ENCODE results near the gene SULT2B1.

DNA sequence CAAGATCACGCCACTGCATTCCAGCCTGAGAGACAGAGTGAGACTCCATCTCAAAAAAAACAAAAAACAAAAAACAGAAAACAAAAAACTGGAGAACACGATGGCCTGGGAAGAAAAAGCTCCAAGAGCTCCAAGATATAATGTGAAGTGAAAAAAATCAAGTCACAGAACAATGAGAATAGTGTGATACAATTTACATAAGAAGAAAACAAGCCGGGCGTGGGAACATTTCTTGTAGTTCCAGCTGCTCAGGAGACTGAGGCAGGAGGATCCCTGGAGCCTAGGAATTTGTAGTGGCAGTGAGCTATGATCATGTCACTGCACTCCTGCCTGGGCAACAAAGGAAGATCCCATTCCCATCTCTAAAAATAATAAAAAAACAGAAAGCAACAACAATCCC is 31.8 kb upstream of the SULT2B1 start:
- TF ChIP-seq CTCF (conservative IDR thresholded peaks at IDR 0.05; ENCODE audit: low read depth, low read length) (no peak), MAZ (IDR thresholded peaks at IDR 0.05; ENCODE audit: borderline replicate concordance, low read depth, low read length) (no peak), POLR2A (IDR thresholded peaks at IDR 0.05; ENCODE audit: low read depth, low read length) (no peak)
